GM21515 (cell line): ENCODE measurements around the gene TBCEL.
"Not testable (repeated sequence)": the region's sequence is repeated elsewhere in the genome, so short reads cannot be mapped to it uniquely, and the experiment has no call there.

Experiments used
- ATAC-seq: cut with Tn5 transposase; IDR thresholded peaks from one replicate; pipeline ENCODE4 v1.9.1; 2021; ENCODE audit not compliant: unreplicated experiment

The TBCEL gene

DNA sequence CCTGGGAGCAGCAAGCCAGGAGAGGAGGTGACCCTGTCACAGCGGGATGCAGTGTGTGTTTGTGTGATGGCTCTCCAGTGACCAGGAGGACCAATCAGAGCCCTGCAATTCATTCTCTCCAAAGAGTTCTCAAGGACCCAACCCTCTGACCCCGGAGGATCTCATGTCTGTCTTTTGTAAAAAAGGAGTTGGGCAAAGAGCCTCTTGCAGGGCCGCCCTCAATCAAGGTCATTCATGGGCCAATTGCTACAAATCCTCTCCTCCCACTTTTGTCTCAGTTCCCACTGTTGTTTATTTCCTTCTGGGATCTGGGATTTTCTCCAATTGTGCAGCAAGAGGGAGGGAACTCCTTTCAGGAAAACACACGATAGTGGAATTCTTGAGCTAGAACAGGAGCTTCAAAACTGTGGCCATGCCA is 81.2 kb downstream of the TBCEL start:
- ATAC-seq: no peak

DNA sequence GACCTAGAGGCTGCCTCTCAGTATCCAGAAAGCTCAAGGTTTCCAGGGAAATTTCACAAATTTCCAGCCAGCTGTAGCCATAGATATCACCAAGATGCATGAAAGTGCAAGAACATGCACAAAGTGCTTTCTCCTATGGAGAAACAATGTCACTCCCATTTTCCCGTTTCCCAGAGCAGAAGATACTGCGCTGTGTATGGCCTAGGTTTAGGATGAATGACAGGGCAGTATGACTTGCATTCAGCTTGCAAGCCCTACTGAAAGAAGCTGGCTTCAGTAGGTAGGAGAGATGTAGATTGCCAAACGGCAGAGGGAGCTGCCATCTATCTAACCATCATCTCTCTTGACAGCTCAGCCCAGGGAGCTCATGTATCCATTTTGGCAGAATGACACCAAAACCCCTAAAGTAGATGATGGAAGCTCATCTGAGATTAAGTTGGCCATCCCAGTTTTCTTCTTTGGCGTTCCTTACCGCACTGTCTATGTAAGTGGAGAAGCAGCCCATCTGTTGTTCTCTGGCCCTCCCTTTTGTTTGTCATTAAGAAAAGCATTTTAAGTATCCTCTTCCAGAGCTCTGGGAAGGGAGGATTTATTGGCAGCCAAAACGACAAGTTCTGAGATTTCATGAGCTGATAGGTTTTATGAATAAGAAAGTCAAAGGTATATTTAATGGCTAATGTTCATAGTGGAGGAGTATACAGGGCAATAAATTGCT is 81.7 kb downstream of the TBCEL start:
- ATAC-seq: no peak

DNA sequence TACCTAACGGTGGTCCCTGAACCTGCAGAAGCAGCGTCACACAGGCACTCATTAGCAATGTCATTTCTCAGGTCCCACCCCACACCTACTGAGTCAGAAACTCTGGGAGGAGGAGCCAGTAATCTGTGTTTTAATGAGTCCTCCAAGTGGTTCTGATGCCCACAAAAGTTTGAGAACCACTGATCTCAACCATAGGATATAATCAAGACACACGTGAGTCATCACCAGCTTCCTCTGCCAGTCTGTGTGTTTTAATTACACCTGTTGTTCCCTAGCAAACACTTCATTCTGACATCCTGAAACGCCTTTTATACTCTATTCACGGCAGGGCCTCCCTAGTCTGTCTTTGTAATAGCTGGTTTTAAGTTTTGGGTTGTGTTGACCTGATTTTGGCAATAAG is 82.9 kb downstream of the TBCEL start:
- no peak for ATAC-seq

DNA sequence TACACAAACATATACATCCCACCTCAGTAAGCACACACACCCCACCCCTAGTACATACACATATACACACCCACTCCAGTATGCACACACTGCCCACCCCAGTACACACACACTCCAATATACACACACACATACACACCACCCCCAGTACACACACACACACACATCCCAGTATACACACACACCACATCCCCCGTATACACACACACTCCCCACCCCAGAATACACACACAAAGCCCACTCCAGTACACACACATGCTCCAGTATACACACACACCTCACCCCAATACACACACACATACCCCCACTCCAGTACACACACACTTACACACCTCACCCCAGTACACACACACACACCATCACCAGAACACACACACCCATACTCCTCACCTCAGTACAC is 84.5 kb downstream of the TBCEL start:
- ATAC-seq: no peak

DNA sequence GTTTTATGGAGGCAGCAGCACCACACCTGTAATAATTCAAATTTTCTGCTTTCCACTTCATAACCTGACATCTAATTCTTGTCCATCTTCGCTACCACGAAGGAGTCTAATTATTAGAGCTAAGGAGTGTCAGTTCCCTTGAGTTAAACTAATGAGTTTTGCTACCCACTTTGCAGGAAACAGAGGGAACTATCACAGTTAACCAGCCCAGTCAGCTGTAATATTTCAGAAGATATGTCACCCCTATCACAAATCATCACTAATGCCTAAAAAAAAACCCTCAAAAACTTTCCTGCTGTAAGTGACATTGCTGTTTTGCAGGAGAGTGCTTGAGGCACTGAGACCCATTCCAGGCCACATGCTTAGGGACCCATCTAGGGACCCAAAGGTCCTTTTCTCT is 85.6 kb downstream of the TBCEL start:
- ATAC-seq: no peak

DNA sequence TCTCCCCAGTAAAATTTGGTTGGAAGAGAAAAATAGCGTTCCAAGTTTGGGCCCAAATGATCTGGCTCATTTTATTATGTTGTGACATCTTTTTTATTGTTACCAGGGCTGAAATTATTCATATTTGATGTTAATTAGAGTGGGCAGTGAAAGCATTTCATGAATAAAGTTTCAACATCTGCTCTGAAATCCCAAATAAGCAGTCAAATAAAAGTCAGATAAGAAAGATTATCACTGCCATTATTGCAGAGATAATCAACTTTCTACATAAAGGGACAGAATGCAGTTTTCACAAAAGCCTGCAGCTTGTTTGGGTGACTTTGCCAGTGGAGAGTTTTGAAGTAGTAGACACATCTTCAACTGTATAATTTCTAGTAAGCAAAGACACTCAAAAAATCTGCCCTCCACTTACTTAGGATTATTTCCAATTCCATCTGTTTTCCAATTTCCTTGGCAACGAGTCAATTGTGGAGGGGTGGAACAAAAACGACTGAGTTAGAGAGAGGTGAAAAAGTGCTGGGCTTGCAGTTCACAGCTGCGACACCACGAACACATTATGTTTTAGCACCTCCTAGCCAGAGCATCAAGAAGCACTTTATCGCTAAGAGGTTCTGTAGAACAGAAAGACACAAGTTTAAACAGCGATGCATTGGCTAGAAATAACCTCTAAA is 86.1 kb downstream of the TBCEL start:
- ATAC-seq: no peak

DNA sequence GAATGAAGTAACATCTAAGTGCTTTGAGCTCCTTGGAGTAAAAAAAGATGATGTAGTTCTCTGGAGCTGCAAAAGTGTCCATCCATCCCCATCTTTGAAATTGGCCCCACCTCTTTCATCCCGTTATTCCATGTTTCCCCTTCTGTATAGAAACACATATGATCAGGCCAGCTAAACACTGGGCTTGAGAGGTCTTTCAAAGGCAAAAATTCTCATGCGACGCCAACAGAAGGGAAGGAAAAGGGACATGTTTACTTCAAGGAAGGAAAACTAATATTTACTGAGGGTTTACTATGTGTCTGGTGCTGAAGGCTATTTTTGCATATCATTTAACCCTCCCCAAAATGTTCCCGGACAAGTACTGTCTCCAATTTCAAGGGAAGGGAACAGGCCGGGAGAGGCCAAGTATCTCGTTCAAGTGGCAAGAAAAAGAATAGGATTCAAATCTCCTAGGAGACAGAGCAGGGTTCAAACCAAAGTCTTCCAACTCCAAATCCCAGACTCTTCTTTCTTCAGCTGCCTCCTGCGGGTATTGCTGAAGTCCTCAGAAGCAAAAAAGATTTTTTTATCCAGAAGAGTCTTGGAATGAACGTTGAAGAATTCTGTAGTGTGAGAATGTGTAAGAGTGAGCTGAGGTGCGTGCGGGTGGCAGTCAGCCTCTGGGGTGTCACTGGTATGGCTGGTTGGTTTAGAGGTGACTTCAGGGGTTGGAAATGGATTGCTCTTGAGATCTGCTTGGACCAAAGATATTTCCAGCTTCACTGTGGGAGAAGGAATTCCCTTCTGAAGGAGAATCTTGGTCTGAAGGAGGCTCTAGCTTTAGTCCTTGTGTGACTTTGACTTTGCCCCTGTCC is 87.2 kb downstream of the TBCEL start:
- ATAC-seq: no peak

DNA sequence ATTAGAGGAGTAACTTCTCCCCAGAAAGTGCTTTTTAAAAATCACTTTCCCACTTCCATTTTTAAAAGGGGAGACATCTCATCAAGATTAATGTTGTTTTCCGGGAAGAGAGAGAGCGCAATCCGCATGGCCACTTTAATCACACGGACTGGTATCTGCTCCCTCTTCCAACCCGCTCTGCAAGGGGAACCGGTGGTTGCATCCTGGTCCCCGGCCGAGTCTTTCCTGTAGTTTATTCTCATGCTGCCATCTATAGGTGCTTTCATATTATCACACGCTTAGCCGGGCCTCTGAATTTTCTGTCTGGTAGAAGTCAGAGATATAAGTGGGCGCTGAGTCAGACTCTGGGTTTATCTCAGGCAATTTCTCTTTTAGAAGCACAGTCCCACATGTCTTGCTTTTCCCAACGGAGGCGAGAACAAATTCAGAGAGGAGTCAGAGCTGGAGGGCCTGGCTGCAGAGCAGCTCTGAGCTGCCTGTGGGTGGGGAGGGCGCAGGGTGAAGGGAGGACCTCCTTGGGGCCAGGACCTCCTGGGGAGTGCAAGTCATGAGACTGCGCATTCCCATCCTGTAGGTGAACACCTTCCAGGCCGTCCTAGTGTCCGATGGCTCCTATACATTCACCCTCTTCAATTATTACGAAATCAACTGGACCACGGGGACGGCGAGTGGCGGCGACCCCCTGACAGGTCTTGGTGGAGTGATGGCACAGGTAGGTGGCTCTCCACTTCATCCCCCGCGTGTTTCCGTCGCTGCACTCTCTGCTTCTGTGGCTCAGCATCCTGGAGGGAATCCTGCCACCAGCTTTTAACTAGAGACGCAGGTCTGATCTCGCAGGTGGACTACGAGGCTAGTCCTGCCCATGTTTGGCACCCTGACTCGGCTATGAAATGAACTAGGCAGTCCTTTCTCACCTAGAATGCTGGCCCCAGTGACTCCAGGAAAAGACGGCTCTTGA is 88.9 kb downstream of the TBCEL start:
- ATAC-seq: no peak

DNA sequence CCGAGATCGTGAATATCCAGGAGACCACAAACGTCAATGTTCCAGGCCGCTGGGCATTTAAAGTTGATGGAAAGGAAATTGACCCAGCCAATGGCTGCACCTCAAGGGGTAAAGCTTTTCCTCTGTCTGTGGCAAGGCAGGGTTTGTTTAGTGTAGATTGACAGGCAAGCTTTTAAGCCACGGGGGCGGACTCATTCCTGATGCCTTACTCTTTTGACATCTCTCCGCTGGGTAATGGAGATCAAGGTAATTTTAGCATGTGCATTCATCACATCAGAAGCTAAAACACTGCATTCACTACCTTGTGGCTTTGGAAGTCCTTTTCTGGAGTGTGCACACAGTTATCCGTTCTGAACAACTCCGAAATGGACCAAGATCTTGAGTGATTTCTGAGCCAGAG is 89.7 kb downstream of the TBCEL start:
- no peak for ATAC-seq

DNA sequence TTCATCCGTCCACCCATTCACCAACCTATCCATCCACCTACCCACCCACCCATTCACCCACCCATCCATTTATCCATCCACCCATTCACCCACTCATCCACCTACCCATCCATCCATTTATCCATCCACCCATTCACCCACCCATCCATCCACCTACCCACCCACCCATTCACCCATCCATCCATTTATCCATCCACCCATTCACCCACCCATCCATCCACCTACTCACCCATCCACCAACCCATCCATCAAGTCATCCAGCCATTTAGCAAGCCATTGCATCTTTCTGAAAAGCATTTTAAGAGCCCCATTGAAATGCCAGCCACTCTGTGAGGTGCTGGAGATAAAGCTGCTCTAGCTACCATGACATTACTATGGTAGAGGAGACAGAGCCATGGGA is 91.1 kb downstream of the TBCEL start:
- not testable (repeated sequence) for ATAC-seq

DNA sequence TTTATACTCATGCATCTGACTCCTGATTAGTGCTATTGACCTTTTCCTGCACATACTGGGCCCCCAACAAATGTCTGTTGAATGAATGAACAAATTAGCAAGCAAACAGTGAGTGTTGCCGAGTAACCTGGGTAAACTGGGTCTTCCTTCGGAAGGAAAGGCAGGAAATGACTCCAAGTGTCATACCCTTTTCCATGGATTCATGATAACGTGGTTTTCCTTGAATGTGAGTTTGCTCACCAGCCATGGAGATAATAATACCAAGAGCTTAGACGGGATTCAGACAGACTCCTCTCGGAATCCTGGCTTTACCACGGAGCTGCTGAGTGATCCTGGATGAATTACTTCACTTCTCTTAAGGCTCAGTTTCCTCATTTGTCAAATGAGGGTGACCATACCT is 93.9 kb downstream of the TBCEL start:
- ATAC-seq: no peak

DNA sequence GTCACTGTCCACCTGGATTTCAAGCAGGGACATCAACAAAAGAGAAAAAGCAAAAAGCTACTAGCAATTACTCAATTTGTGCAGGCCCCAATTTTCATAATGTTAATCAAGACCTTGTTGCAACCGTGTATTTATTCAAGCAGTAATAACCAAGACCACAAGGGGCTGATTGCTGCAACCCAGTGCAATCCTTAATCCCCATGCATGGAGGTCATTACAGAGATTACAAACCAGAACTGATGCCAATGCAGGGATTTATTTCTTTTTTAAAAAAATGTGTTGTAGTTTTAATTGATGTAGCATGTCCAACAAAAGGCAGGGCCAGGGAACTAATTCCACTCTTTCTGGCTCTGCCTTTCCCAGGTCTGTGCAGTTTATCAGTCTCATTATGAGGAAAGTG is 95.5 kb downstream of the TBCEL start:
- no peak for ATAC-seq

DNA sequence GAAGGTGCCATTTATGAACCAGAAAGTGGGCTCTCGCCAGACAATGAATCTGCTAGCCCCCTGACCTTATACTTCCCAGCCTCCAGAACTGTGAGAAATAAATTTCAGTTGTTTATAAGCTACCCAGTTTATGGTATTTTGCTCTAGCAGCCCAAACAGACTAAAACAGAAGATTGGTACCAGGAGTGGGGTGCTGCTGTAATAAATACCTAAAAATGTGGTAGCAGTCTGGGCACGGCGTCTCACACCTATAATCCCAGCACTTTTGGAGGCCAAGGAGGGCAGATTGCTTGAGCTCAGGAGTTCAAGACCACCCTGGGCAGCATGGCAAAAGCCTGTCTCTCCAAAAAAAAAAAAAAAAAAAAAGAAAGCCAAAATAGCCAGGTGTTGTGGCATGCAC is 98.4 kb downstream of the TBCEL start:
- no peak for ATAC-seq

DNA sequence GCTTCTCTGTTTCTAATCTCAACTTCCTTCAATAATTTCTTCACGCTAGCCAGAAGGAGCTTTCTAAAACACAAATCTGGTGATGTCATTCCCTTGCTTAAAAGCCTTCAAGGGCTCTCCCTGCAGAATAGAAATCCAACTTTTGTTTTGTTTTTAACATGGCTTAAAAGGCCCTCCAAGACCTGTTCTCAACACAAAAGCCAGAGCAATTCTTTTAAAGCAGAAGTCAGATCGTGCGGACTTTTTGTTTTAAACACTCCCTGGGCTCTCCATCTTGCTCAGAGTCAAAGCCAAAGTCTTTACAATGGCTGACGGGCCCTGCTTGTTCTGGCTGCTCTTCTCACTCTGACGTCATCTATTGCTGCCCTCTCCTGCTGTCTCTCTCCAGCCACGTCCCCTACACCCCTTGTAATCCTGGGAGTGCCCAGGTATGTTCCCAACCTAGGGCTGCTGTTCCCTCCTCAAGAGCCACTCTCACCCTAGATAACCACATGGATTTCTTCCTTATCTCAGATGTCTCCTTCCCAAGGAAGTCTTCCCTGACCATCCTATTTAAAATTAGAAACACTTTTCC is 99.7 kb downstream of the TBCEL start:
- ATAC-seq: no peak

DNA sequence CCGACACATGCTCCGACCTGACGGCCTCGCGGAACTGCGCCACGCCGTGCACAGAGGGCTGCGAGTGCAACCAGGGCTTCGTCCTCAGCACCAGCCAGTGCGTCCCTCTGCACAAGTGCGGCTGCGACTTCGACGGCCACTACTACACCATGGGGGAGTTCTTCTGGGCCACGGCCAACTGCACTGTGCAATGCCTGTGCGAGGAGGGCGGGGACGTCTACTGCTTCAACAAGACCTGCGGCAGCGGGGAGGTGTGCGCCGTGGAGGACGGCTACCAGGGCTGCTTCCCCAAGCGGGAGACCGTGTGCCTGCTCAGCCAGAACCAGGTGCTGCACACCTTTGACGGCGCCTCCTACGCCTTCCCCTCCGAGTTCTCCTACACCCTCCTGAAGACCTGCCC is 103.9 kb downstream of the TBCEL start:
- ATAC-seq: no peak

DNA sequence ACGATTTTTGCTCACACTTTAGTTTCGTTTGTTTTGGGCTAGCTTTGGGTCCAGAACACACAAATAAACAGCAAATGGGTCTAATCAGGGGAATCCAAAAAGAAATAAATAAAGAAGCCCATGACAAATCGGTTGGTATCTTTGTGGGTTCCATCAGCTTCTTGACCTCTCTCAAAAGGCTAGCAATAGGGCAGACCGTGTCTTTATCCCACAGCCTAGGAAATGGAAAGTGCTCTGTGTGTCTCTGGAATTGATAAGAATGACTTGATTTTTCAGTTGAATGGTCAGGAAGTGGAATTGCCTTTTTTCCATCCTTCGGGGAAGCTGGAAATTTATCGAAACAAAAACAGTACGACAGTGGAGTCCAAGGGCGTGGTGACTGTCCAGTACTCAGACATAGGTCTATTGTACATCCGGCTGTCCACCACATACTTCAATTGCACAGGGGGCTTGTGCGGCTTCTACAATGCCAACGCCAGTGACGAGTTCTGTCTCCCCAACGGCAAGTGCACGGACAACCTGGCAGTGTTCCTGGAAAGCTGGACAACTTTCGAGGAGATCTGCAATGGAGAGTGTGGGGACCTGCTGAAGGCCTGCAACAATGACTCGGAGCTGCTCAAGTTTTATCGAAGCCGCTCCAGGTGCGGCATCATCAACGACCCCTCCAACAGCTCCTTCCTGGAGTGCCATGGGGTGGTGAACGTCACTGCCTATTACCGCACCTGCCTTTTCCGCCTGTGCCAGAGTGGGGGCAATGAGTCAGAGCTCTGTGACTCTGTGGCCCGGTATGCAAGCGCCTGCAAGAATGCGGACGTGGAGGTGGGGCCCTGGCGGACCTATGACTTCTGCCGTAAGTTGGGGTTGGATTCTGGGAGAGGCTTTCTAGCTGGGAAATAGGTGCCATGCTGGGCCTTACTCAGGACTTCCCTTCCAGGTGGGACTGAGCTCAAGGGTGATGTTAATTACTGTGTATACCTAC is 105.7 kb downstream of the TBCEL start:
- no peak for ATAC-seq

DNA sequence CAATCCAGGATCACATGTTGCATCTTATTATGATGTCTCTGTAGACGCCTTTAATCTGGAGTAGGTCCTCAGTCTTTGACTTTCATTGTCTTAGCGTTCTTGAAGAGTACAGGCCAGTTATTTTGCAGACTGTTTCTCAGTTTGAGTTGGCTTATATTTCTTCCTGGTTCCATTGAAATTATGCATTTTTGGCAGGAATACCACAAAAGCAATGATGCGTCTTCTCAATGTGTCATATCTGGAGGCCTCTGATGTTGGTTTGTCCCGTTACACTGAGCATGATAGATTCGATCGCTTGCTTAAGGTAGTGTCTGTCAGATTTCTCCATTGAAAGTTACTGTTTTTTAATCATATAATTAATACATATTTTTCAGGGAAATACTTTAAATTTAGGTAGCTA is 107.8 kb downstream of the TBCEL start:
- no peak for ATAC-seq

DNA sequence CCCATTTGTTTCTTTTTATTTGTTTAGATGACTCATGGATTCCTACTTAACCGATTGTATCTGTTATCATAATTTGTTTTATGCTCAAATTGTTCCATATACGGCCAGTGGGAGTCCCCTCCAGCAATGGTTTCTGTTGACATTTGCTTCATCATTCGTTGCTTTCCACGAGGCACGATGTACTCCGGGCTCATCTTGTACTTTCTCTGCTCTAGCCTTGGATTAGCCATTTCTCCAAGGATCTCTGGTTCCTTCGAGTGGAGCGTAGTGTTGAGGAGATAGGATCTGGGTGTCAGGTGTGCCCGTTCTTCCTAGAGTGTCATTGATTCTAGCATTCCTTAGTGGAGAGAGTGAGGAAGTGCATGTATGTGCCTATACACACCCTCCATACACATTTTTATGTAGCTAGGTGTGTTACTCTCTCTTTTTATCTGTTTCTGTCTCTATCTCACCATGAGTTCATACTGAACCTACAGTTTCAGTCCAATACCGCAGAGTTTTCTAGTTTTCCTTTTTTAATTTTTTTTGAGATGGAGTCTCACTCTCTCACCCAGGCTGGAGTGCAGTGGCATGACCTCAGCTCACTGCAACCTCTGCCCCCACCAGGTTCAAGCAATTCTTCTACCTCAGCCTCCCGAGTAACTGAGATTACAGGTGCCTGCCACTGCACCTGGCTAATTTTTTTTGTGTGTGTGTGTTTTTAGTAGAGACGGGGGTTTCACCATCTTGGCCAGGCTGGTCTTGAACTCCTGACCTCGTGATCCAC is 108.5 kb downstream of the TBCEL start:
- ATAC-seq: no peak
